H9 (cell line): ENCODE data around the gene PHF21A. TPM values are rescaled to one million over a fixed set of nuclear protein-coding genes. Genes with fewer than 3 reads are reported as not detected.

Experiments
- DNase-seq: peaks from one replicate; pipeline ENCODE4 v3.0.0-alpha.2; 2017
- H2AFZ ChIP-seq: one replicate; pipeline ENCODE4 v1.6.1; 2013; ENCODE audit warnings: mild to moderate bottlenecking, low read length, control low read depth, moderate library complexity
- H2AK5ac ChIP-seq: 2 replicates; pipeline ENCODE4 v1.6.1; 2013; ENCODE audit warnings: low read length, control low read depth, mixed read lengths; ENCODE audit not compliant: insufficient read length
- H2BK120ac ChIP-seq: one replicate; pipeline ENCODE4 v1.6.1; 2013; ENCODE audit warnings: low read depth, mild to moderate bottlenecking, low read length, control low read depth, inconsistent platforms; ENCODE audit not compliant: poor library complexity, severe bottlenecking
- H2BK12ac ChIP-seq: 2 replicates; pipeline ENCODE4 v1.6.1; 2013; ENCODE audit warnings: low read length, control low read depth, mixed read lengths, low read depth; ENCODE audit not compliant: insufficient read length
- H2BK15ac ChIP-seq: 2 replicates; pipeline ENCODE4 v1.6.1; 2013; ENCODE audit warnings: low read depth, low read length, control low read depth
- H2BK20ac ChIP-seq: one replicate; pipeline ENCODE4 v1.6.1; 2013; ENCODE audit warnings: low read depth, mild to moderate bottlenecking, low read length, control low read depth, inconsistent platforms; ENCODE audit not compliant: poor library complexity, severe bottlenecking
- H2BK5ac ChIP-seq: 2 replicates; pipeline ENCODE4 v1.6.1; 2013; ENCODE audit warnings: low read length, control low read depth, mixed read lengths; ENCODE audit not compliant: insufficient read length
- H3K14ac ChIP-seq: 2 replicates; pipeline ENCODE4 v1.6.1; 2013; ENCODE audit warnings: low read length, control low read depth; ENCODE audit not compliant: insufficient read depth
- H3K18ac ChIP-seq: 2 replicates; pipeline ENCODE4 v1.6.1; 2013; ENCODE audit warnings: low read depth, mild to moderate bottlenecking, mixed read lengths, low read length, control low read depth; ENCODE audit not compliant: insufficient read length
- H3K23ac ChIP-seq: 2 replicates; pipeline ENCODE4 v1.6.1; 2013; ENCODE audit warnings: low read length, control low read depth, mixed read lengths, low read depth; ENCODE audit not compliant: insufficient read length
- H3K23me2 ChIP-seq: 2 replicates; pipeline ENCODE4 v1.6.1; 2013; ENCODE audit warnings: low read depth, mild to moderate bottlenecking, mixed read lengths, low read length, control low read depth; ENCODE audit not compliant: insufficient read length, poor library complexity, severe bottlenecking
- H3K27ac ChIP-seq: 2 replicates; pipeline ENCODE4 v1.5.1; 2013; ENCODE audit warnings: low read length, control low read depth, mixed read lengths, low read depth; ENCODE audit not compliant: insufficient read length
- H3K27me3 ChIP-seq: 2 replicates; pipeline ENCODE4 v1.6.1; 2013; ENCODE audit warnings: low read length, control low read depth, inconsistent platforms; ENCODE audit not compliant: insufficient read depth
- H3K4ac ChIP-seq: 2 replicates; pipeline ENCODE4 v1.6.1; 2013; ENCODE audit warnings: low read depth, mild to moderate bottlenecking, control low read depth, inconsistent platforms, low read length, moderate library complexity
- H3K4me1 ChIP-seq: 2 replicates; pipeline ENCODE4 v1.6.1; 2013; ENCODE audit warnings: low read length, control low read depth, inconsistent platforms; ENCODE audit not compliant: insufficient read depth
- H3K4me2 ChIP-seq: 2 replicates; pipeline ENCODE4 v1.6.1; 2013; ENCODE audit warnings: low read length, control low read depth, mixed read lengths; ENCODE audit not compliant: insufficient read length, insufficient read depth
- H3K56ac ChIP-seq: 2 replicates; pipeline ENCODE4 v1.6.1; 2013; ENCODE audit warnings: low read depth, mild to moderate bottlenecking, mixed read lengths, low read length, control low read depth; ENCODE audit not compliant: insufficient read length
- H3K79me1 ChIP-seq: 2 replicates; pipeline ENCODE4 v1.6.1; 2013; ENCODE audit warnings: low read depth, mild to moderate bottlenecking, moderate library complexity, low read length, control low read depth, inconsistent platforms; ENCODE audit not compliant: insufficient read depth, poor library complexity, severe bottlenecking
- H3K79me2 ChIP-seq: 2 replicates; pipeline ENCODE4 v1.6.1; 2013; ENCODE audit warnings: low read length, control low read depth, inconsistent platforms; ENCODE audit not compliant: insufficient read depth
- H3K9ac ChIP-seq: 2 replicates; pipeline ENCODE4 v1.6.1; 2013; ENCODE audit warnings: low read length, control low read depth, mixed read lengths; ENCODE audit not compliant: insufficient read length; ENCODE audit errors: extremely low read depth
- H3K9me3 ChIP-seq: one replicate; pipeline ENCODE4 v1.6.1; 2013; ENCODE audit warnings: low read depth, low read length, inconsistent platforms; ENCODE audit not compliant: control insufficient read depth
- H3T11ph ChIP-seq: one replicate; pipeline ENCODE4 v1.6.1; 2013; ENCODE audit warnings: mild to moderate bottlenecking, low read length, control low read depth, inconsistent platforms
- H4K20me1 ChIP-seq: one replicate; pipeline ENCODE4 v1.6.1; 2013; ENCODE audit not compliant: control insufficient read depth, insufficient read length, insufficient read depth
- H4K5ac ChIP-seq: 2 replicates; pipeline ENCODE4 v1.6.1; 2013; ENCODE audit warnings: low read depth, mild to moderate bottlenecking, mixed read lengths, low read length, control low read depth; ENCODE audit not compliant: insufficient read length
- H4K8ac ChIP-seq: replicated peaks from 2 replicates; pipeline ENCODE4 v1.6.1; 2013; ENCODE audit warnings: low read length, control low read depth, mixed read lengths, low read depth; ENCODE audit not compliant: insufficient read length
- H4K91ac ChIP-seq: 2 replicates; pipeline ENCODE4 v1.6.1; 2013; ENCODE audit warnings: low read depth, mild to moderate bottlenecking, moderate library complexity, mixed read lengths, low read length, control low read depth; ENCODE audit not compliant: insufficient read length
- H3K27ac Mint-ChIP-seq, 3 experiments: 2 replicates in 2 of 3; 3 replicates in 1 of 3; pipeline ENCODE4 v1.8.0; 2020 to 2021; ENCODE audit warnings: mixed read lengths in 3 of 3, mild to moderate bottlenecking in 1 of 3, moderate library complexity in 1 of 3
- H3K27me3 Mint-ChIP-seq: 2 replicates; pipeline ENCODE4 v1.8.0; 2021; ENCODE audit warnings: low read depth, mild to moderate bottlenecking, moderate library complexity, mixed read lengths
- H3K36me3 Mint-ChIP-seq, 3 experiments: 2 replicates in 2 of 3; 3 replicates in 1 of 3; pipeline ENCODE4 v1.8.0; 2020 to 2021; ENCODE audit warnings: low read depth in 3 of 3, mixed read lengths in 3 of 3; ENCODE audit not compliant: insufficient read depth in 1 of 3
- H3K4me1 Mint-ChIP-seq, 2 experiments: 2 replicates each; pipeline ENCODE4 v1.8.0; 2020; ENCODE audit warnings: mixed read lengths in 2 of 2
- H3K4me3 Mint-ChIP-seq, 2 experiments: 2 replicates in 1 of 2; 3 replicates in 1 of 2; pipeline ENCODE4 v1.8.0; 2020 to 2021; ENCODE audit warnings: mild to moderate bottlenecking in 2 of 2, mixed read lengths in 2 of 2, moderate library complexity in 1 of 2
- H3K9me3 Mint-ChIP-seq, 2 experiments: 2 replicates in 1 of 2; 3 replicates in 1 of 2; pipeline ENCODE4 v1.8.0; 2020; ENCODE audit warnings: mild to moderate bottlenecking in 2 of 2, mixed read lengths in 2 of 2, moderate library complexity in 1 of 2
- CTCF ChIP-seq: fragments of 200-600 bp; sonication (generic); conservative IDR thresholded peaks from 3 replicates; pipeline ENCODE4 v1.8.0; 2021; ENCODE audit warnings: antibody characterized with exemption, mild to moderate bottlenecking
- WGBS: extraction: QIAGEN DNeasy Blood & Tissue Kit; methylation state at CpG from one replicate; pipeline ENCODE4 v1.1.7; 2013; ENCODE audit warnings: missing lambda C conversion rate, low lambda C conversion rate, mixed read lengths; ENCODE audit not compliant: insufficient read length; ENCODE audit errors: extremely low coverage; 5-methylcytosine and 5-hydroxymethylcytosine counted together
- total RNA-seq: library from RNA; stranded (reverse); gene quantifications from 2 replicates; pipeline ENCODE4 v1.2.1, GENCODE V29; 2021

Gene PHF21A
- total RNA-seq, 1 experiment from 2014 or later = 33.8 TPM

- no peaks in the 10 kb centered on the region for H3K27me3 ChIP-seq
- no peaks in the 10 kb centered on the region for H3K23me2 ChIP-seq
- H4K20me1 ChIP-seq = no peaks in the 10 kb centered on the region
- no peak for DNase-seq
- H3K27ac Mint-ChIP-seq = peak overlapping the region in 2 of 3 experiments; percentile 9 to 26; a peak in 1 of 7 replicates
- no peak overlapping the region for H4K91ac ChIP-seq
- no peak overlapping the region for H4K5ac ChIP-seq
- H3K4me3 Mint-ChIP-seq = no peak overlapping the region
- H2AK5ac ChIP-seq = no peak overlapping the region
- H3K9me3 Mint-ChIP-seq = no peaks in the 10 kb centered on the region
- no peak overlapping the region for H3K4me2 ChIP-seq
- H3K27me3 Mint-ChIP-seq = no peaks in the 10 kb centered on the region
- no peak overlapping the region for H2BK5ac ChIP-seq
- no peaks in the 10 kb centered on the region for H3K4me1 ChIP-seq
- peaks cover 0 to 18% (median 16%) of the 10 kb centered on the region in 3 experiments; a peak in 6 of 7 replicates for H3K36me3 Mint-ChIP-seq
- H2BK20ac ChIP-seq = no peak overlapping the region
- no peaks in the 10 kb centered on the region for H3K9me3 ChIP-seq
- no peak overlapping the region for H3K9ac ChIP-seq
- H3T11ph ChIP-seq = no peak overlapping the region
- no peak overlapping the region for H2BK12ac ChIP-seq
- no peak overlapping the region for H3K27ac ChIP-seq
- no peak for TF ChIP-seq CTCF
- no peak overlapping the region for H3K14ac ChIP-seq
- no peak overlapping the region for H3K4ac ChIP-seq
- H3K23ac ChIP-seq = no peak overlapping the region
- no peak overlapping the region for H3K56ac ChIP-seq
- H2BK15ac ChIP-seq = no peak overlapping the region
- no CpG with 5 or more reads among the region's 5 CpGs for WGBS
- H3K79me1 ChIP-seq = no peaks in the 10 kb centered on the region
- H3K4me1 Mint-ChIP-seq = peaks cover 6 to 17% of the 10 kb centered on the region in 2 experiments
- no peak overlapping the region for H2AFZ ChIP-seq
- no peak overlapping the region for H4K8ac ChIP-seq
- no peak overlapping the region for H2BK120ac ChIP-seq
- no peak overlapping the region for H3K18ac ChIP-seq
- no peaks in the 10 kb centered on the region for H3K79me2 ChIP-seq
Measured at GRCh38 chr11:46075168-46075567, 46.1 kb downstream of the PHF21A start.
